Measurements from ENCODE around the gene LRG1.
A peak's percentile ranks its signal among the peaks of the same experiment; 100 is the strongest.

Gene LRG1

DNA sequence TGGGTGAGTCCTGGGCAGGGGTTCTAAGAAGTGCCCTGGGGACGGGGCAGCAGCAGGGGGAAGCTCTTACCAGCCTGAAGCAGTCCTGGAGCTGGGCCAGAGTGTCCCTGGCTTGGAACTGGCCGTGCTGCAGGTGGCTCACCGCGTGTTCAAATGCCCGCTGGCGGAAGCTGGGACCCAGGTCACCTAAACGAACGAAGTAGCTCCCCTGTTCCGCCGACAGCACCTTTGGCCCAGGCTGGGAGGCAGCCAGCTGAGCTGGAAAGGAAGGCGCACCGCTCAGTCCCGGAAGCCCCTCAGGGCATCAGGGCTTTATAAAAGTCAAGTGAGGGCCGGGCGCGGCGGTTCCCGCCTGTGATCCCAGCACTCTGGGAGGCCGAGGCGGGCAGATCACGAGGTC, 31.1 kb downstream of the LRG1 start:
- no peak for DNase-seq (ENCODE audit: low read depth in 2 of 2)

DNA sequence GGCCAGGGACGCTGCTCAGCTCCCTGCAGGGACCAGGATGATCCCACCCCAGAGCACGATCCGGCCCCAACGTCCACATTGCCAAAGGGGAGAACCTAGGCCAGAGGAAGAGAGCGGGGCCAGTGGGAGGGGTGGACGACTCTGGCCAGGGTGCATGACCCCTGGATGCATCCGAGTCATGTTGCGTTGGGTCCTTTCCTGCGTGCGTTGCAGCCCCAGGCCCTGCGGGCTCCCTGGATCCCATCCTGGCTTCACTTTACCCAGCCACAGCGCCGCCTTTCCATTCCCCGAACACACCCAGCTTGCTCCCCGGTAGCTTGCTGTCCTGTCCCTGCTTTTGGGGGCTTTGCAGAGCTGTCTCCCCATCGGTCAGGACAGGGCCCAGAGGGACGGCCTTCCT, 32.0 kb downstream of the LRG1 start:
- no peak for DNase-seq (ENCODE audit: low read depth in 2 of 2)

DNA sequence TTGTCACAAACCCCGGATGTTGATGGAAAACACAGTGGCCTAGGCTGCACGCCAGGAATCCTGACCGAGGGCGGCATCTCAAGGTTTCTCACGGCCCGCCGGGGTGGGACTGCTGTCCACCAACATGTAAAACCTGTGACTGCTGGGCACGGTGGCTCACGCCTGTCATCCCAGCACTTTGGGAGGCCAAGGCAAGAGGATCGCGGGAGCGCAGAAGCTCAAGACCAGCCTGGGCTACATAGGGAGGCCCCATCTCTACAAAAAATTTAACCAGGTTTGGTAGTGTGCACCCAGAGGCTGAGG, 32.7 kb downstream of the LRG1 start:
- no peak for DNase-seq (ENCODE audit: low read depth in 2 of 2)

DNA sequence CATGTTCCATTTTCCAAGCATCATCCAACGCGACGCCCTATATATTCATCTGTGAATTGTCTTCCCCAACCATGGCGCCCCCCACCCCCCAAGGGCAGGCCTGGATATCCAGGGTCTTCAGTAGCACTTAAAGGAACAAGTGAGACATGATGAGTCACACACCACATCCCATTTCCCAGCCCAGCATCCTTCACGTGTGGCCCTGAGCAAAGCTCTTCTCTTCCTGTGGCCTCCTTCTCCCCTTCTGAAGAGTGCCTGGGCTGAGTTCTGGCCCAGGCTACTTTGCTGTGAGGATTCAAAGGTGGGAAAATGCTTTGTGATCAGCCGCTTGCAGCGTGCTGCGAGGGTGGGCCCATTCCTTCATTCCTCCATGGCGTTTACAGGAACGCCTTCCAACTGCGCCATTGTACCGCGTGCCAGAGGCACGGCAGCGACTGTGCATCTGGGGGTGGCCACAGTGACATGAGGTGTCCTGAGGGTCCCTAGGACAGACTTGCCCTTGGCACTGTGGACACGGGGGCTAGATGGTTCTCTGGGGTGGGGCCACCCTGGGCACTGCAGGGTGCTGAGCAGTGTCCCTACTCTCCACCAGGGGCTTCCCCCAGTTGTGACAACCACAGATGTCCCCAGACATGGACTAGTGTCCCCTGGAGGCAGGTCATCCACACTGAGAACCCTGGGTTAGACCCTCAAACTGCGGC, 33.2 kb downstream of the LRG1 start:
- peak in 1 of 2 donors; percentile 6 for DNase-seq (ENCODE audit: low read depth in 2 of 2)

DNA sequence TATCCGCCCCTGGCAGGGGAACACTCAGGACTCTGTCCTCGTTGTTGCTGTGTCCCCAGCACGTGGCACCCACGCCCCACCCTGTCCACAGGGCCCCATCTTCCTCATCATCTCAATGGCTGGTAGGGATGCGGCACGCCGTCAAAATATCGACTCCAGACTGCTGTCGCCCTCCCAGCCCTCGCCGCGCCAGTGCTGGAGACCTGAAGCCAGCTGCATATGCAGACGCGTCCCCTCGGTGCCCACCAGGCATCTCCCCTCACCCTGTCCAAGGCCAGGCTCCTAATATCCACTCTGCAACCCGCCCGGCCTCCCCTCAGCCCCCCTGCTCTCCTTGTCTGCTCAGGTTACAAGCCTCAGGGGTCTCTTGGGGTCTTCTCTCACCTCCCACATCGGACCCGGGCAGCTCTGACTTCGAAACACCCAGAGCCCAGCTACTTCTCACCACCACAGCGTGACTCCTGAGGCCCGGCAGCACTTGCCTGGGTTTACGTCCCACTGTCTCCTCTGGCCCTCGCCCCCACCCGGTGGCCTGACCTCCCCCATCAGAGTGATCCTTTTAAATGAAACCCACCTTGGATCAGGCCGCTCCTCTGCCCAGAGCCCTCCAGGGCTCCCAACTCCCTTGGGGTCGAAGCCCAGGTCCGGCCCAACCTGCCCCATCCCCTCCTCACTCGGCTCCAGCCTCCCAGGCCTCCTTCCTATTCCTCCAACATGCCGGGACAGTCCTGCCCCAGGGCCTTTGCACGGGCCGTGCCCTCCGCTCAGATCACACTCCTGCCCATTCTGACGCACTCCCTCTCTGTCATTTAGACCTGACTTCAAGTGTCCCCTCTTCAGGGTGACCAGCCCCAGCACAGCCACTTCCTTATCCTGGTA, 34.0 kb downstream of the LRG1 start:
- no peak for DNase-seq (ENCODE audit: low read depth in 2 of 2)

DNA sequence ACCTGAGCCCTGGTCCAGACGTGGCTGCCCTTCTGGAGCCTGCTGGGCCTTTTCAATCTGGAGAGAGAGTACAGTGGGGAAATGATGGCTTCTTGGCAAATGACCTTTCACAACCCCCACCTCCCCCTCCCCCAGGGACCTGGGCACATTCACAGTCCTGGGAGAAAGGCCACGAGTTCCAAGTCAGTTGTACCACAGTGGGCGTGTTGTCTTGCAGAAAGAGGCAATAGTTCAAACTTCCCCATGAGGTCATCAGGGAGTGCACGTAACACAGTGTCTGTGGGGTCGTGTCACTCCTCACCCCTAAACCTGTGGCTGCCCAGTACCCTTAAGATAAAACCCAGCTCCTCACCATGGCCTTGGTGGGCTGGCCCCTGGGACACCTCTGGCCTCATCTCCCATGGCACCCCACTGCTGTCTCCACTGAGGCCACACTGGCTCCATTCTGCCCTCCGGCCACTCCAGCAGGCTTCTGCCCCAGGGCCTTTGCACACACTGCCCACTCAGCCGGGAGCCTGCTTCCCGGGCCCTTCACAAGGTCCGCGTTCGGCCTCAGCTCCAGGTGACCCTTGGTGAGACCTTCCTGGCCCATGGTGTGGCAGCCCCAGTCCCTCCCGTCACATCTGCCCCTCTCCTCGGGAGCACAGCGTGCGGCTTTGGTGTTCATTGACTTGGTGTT, 34.8 kb downstream of the LRG1 start:
- no peak for DNase-seq (ENCODE audit: low read depth in 2 of 2)

DNA sequence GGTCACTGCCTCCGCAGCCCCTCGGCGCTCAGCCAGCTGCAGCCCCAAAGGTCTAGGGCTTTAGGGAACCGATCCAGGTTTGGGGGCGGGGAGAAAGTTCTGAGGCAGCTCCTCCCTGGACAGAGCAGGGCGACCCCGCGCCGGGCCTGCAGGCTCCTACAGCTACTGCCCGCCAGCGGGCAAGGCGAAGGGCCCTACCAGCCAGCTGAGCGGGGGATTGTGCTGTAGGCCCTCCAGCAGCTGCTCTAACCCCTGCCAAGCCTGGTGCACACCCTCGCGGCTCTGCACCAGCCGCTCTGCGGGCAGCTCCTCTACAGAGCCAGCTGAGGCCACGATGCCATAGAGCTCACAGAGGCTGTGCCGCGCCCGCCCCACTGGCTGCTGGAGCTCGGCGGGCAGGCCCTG, 35.5 kb downstream of the LRG1 start:
- no peak for DNase-seq (ENCODE audit: low read depth in 2 of 2)

DNA sequence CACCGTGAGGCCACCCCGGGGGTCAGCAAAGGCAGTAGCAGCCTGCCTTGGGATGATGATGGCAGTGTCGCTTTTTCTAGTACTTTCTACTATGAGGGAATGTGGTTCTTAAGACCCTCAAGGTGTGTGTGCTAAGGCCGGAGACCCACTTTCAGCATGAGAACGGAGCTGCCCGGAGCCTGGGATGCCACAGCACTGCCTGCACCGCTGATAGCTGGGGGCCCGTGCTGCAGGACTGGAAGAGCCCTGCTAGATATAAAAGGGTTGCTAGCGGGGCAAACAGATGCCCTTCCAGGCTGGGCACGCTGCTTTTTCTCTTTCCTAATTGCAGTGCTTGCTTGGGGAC, 36.0 kb downstream of the LRG1 start:
- no peak for DNase-seq (ENCODE audit: low read depth in 2 of 2)

DNA sequence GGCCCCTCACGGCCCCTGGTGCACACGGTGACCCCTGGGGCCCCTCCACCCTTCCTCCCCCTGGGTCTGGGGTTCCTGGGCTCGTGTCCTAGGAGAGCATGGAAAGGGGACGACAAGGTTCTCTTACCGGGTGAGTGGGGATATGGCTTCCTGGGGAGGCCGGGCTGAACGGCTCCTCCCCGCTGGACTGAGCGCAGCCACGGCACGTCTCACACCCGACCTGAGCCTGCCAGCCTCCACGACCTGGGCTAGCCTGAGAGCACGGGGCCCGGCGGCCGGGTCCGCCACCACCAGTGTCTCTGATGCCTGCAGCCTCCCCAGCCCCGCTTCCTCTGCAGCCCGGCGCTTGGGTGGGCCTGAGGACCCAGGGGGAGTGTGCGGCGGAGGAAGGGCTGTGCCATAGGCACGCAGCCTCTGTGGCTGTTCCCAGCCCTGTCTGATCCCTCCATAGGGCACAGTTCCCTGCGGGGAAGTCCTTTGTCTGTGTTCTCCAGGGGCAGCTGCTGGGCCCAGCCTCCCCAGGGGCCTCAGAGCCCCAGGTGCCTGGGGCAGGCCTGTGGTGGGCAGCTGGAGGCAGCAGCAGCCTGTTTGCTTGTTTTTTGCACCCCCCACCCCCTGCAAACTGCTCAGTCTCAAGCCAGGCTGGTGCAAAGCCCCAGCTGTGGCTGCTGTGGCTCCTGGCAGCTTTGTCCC, 36.6 kb downstream of the LRG1 start:
- DNase-seq (ENCODE audit: low read depth in 2 of 2), result no peak

DNA sequence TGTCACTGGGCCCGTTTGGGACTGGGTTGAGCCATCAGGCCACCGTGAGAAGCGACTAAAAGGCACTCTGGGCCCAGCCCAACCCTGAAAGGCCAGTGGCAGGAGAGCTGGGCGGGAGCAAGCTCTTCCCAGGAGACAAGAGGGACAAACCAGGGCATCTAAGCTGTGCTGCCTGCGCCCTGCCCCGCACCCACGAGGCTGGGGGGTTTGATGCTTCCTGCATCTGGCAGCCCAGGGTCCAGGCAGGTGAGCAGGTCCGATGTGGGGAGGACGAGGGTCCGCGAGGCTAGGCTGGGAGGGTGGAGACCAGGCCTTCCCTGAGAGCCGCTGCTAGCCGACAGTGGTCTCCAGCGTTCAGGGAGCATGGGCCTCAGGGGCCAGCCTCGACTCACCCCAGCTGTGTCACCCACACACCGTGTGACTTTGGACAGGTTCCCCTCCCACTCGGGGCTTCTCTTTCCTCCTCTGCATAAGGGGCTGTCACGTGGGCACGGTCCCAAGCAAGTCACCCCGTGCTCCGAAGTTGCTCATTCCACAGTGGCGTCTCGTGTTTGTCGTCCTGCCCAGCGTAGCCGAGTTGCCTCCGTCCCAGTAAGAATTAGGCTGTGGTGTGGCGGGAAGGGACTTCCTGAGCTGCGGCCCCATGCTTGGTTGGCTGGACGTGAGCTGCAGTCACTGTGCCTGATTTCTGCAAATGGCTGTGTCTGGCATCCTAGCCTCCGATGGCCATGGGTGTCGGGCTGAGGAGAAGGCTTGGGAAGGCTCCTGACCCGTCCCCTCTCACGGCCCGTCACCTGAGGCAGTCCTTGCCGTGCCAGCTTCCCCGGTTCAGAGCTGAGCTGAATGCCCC, 37.3 kb downstream of the LRG1 start:
- DNase-seq (ENCODE audit: low read depth in 2 of 2), result no peak

DNA sequence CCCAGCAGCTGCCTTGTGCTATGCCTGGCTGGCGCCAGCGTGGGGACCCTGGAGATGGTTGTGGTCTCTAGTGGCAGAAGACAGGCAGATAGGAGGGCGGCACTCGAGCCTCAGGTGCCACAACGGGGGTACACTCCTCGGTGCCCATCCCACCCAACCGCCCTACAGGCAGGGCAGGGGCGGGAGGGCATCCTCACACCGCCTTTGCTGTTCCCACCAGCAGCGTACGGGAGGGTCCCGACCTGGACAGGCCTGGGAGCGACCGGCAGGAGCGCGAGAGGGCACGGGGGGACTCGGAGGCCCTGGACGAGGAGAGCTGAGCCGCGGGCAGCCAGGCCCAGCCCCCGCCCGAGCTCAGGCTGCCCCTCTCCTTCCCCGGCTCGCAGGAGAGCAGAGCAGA, 38.1 kb downstream of the LRG1 start:
- DNase-seq (ENCODE audit: low read depth in 2 of 2), result no peak

DNA sequence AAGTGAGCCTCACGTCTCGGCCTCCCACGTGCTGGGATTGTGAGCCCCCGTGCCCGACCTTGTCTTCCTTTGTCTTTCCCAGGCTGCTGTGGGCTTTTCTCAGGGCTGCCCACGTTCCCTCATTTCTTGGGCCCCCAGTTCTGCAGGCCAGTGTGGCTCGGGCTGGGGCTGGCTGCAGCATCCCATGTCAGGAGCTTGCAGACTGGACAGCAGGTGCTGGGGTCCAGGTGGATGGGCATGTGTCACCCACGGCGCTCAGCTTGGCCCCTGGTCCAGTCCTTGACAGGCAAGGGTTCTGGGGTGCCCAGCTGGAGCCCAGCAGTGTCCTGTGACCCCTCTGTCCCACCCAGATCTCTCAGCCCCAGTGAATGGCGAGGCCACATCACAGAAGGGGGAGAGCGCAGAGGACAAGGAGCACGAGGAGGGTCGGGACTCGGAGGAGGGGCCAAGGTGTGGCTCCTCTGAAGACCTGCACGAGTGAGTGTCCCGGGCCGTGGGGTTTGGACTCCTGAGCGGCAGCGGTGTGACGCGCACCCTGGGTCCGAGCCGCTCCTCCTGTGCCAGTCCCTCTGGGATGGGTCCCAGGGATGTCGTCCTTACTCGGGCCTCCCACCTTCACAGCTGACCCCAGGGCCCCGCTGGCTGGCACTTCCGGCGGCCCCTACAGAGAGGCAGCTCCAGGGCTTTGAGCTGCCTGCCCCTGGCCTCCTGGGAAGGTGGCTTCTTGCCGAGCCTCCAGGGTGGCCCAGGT, 38.8 kb downstream of the LRG1 start:
- DNase-seq (ENCODE audit: low read depth in 2 of 2), result no peak

DNA sequence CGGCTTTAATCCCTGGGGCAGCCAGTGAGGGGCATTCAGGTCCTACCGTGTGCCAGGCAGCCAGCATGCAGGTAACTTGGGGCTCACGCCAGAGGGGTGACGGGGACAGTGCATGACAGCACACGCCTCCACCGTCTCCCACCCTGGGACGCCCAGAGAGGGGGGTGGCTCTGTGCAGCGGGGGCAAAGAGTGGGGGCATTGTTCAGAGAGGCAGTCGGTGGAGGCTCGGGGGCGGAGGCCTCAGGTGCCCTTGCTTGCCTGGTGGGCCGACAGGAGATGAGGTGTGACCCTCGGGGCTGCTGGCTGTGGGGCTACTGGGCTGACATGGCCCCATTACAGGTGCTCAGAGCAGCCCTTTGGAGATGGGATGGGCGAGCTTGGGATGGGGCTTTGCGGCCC, 40.0 kb downstream of the LRG1 start:
- no peak for DNase-seq (ENCODE audit: low read depth in 2 of 2)

DNA sequence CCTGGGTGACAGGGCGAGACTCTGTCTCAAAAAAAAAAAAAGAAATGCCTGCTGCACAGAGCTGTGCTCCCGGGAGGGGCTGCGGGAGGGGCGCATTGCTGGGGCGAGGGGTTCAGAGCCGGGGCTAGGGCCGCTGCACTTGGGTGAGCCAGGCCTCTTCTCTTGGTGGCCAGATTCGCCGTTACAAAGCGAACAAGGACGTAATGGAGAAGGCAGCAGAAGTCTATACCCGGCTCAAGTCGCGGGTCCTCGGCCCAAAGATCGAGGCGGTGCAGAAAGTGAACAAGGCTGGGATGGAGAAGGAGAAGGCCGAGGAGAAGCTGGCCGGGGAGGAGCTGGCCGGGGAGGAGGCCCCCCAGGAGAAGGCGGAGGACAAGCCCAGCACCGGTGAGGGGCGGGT, 40.5 kb downstream of the LRG1 start:
- no peak for DNase-seq (ENCODE audit: low read depth in 2 of 2)

DNA sequence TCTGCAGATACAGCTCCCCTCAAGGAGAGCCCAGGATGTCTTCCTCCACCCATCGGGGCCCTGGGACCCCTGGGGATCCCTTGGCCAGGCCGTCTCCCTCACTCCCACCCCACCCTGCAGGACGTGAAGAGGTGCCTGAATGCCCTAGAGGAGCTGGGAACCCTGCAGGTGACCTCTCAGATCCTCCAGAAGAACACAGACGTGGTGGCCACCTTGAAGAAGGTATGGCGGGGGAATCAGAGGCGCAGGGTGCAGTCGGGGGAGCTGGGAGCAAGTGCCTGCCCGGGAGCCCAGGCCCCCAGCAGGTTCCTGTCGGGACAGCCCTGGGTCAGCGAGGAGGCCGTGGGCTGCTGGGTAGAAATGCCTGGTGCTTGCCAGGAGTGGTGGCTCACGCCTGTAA, 41.1 kb downstream of the LRG1 start:
- no peak for DNase-seq (ENCODE audit: low read depth in 2 of 2)

DNA sequence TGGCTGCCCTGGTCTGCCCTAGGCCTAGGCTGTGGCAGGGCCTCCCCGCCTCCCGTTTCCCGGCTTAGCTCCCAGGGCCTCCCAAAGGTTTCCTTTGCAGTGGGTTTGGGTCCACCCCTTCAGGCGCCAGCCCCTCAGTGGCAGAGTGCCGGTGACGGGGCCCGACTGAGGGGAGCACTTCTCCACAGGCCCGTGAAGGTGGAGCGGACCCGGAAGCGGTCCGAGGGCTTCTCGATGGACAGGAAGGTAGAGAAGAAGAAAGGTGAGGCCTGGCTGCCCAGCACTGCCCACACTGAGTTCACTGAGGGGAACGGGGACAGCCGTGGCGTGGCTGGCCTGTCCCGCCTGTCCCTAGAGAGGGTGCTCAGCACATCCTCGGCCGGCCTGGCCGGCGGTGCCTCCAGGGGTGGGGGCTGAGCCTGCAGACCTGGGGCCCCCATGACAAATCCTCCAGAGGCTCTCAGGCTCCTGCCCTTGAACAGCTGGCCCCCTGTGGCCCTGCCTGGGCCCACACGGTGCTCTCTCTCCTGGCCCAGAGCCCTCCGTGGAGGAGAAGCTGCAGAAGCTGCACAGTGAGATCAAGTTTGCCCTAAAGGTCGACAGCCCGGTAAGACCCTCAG, 42.0 kb downstream of the LRG1 start:
- no peak for DNase-seq (ENCODE audit: low read depth in 2 of 2)

DNA sequence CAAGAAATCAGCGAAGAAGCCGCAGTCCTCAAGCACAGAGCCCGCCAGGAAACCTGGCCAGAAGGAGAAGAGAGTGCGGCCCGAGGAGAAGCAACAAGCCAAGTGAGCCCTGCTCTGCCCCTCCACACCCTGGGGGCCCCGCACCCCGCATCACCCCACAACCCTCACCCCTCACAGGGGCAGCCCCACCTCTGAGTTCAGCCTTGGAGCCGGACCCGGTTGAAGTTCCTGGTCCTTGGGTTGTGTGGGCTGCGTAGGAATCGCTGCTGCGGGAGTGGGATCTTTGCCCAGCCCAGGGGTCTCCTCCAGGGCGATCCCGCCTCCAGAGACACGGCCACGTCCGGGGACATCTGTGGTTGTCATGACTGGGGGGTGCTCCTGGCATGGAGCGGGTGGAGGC, 43.5 kb downstream of the LRG1 start:
- DNase-seq (ENCODE audit: low read depth in 2 of 2), result no peak

DNA sequence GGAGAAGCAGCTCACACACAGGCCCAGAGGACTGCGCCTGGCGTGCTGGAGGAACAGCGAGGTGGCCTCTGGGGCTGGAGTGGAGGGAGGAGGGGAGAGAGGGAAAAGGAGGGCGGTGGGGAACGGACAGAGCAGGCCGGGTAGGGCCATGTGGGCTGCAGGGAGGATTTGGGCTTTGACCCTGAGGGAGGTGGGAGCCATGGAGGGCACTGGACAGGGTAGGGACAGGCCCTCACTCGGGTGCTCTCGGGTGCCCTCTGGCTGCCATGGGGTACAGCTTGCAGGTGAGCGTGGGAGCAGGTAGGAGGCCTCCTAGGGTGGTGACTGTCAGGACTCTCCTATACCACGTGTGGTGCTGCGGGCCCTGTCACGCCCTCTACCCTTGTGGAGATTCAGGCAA, 44.4 kb downstream of the LRG1 start:
- DNase-seq (ENCODE audit: low read depth in 2 of 2), result no peak

DNA sequence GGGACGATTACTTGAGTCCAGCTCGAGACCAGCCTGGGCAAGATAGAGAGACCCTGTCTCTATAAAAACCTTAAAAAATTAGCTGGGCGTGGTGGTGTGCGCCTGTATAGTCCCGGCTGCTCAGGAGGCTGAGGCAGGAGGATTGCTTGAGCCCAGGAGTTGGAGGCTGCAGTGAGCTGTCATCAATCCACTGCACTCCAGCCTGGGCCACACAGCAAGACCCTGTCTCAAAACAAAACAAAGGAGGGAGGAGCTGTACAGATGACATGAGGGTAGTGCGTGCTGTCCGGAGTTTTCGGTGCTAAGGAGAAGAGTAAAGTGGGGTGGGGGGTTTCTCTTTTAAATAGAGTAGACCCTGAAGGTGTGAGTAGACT, 45.2 kb downstream of the LRG1 start:
- no peak for DNase-seq (ENCODE audit: low read depth in 2 of 2)

DNA sequence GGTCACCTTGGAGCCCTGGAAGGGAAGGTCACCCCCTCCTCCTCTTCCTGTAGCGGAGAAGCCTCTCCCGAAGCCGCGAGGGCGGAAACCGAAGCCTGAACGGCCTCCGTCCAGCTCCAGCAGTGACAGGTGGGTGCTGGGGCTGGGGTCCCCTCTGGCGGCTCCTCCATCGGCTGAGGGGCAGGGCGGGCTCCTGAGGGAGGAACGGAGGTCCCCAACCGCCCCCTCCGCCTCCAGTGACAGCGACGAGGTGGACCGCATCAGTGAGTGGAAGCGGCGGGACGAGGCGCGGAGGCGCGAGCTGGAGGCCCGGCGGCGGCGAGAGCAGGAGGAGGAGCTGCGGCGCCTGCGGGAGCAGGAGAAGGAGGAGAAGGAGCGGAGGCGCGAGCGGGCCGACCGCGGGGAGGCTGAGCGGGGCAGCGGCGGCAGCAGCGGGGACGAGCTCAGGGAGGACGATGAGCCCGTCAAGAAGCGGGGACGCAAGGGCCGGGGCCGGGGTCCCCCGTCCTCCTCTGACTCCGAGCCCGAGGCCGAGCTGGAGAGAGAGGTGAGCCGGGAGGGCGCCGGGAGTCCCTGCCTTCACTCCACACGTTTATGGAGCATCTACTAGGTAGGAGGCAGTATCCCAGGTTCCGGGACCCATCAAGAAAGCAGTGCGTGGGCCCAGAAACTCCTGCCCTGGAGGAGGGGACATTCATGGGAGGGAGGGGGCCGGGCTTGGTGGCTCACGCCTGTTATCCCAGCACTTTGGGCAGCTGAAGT, 45.7 kb downstream of the LRG1 start:
- DNase-seq (ENCODE audit: low read depth in 2 of 2), result no peak
